GM23248 (cell line): ENCODE measurements around the gene GABRG3. TPM values are rescaled to one million over a fixed set of nuclear protein-coding genes. Genes with fewer than 3 reads are reported as not detected.

Experiments
- DNase-seq: peaks from one replicate; pipeline ENCODE4 v3.0.0-alpha.2; 2015
- H2AFZ ChIP-seq: fragments of 200-600 bp; sonication (generic); 2 replicates; pipeline ENCODE4 v1.6.1; 2016; ENCODE audit warnings: antibody characterized with exemption
- H3F3A ChIP-seq: fragments of 200-600 bp; sonication (generic); 2 replicates; pipeline ENCODE4 v1.6.1; 2016; ENCODE audit warnings: mild to moderate bottlenecking, antibody characterized with exemption, mixed run types; ENCODE audit not compliant: insufficient read depth
- H3K27ac ChIP-seq: fragments of 200-600 bp; sonication (generic); 2 replicates; pipeline ENCODE4 v1.5.1; 2016; ENCODE audit warnings: mild to moderate bottlenecking
- H3K27me3 ChIP-seq: fragments of 200-600 bp; sonication (generic); replicated peaks from 2 replicates; pipeline ENCODE4 v1.6.1; 2016; ENCODE audit warnings: mild to moderate bottlenecking; ENCODE audit not compliant: insufficient read depth
- H3K36me3 ChIP-seq: fragments of 200-600 bp; sonication (generic); 2 replicates; pipeline ENCODE4 v1.6.1; 2016; ENCODE audit warnings: low read depth, mild to moderate bottlenecking
- H3K4me1 ChIP-seq: fragments of 200-600 bp; sonication (generic); 2 replicates; pipeline ENCODE4 v1.6.1; 2016; ENCODE audit warnings: mild to moderate bottlenecking; ENCODE audit not compliant: insufficient read depth
- H3K4me2 ChIP-seq: fragments of 200-600 bp; sonication (generic); one replicate; pipeline ENCODE4 v1.6.1; 2016; ENCODE audit warnings: mild to moderate bottlenecking; ENCODE audit not compliant: unreplicated experiment
- H3K4me3 ChIP-seq: fragments of 200-600 bp; sonication (generic); 2 replicates; pipeline ENCODE4 v1.5.1; 2016; ENCODE audit warnings: mild to moderate bottlenecking
- H3K79me2 ChIP-seq: fragments of 200-600 bp; sonication (generic); 2 replicates; pipeline ENCODE4 v1.6.1; 2016; ENCODE audit warnings: mild to moderate bottlenecking; ENCODE audit not compliant: insufficient read depth
- H3K9ac ChIP-seq: fragments of 200-600 bp; sonication (generic); 2 replicates; pipeline ENCODE4 v1.6.1; 2016; ENCODE audit warnings: mild to moderate bottlenecking
- H3K9me2 ChIP-seq: fragments of 200-600 bp; sonication (generic); 2 replicates; pipeline ENCODE4 v1.6.1; 2016; ENCODE audit warnings: mixed run types, mild to moderate bottlenecking, moderate library complexity; ENCODE audit not compliant: insufficient read depth
- H3K9me3 ChIP-seq: fragments of 200-600 bp; sonication (generic); one replicate; pipeline ENCODE4 v1.6.1; 2017; ENCODE audit warnings: low read depth
- H4K20me1 ChIP-seq: fragments of 200-600 bp; sonication (generic); 2 replicates; pipeline ENCODE4 v1.6.0; 2016; ENCODE audit not compliant: insufficient read depth
- EZH2 ChIP-seq: fragments of 200-600 bp; sonication (generic); IDR thresholded peaks from 2 replicates; pipeline ENCODE4 v1.6.1; 2018; ENCODE audit warnings: antibody characterized with exemption, mild to moderate bottlenecking; ENCODE audit not compliant: insufficient read depth, poor library complexity, severe bottlenecking
- EZH2phosphoT487 ChIP-seq: fragments of 200-600 bp; sonication (generic); IDR thresholded peaks from 2 replicates; pipeline ENCODE4 v1.6.1; 2018; ENCODE audit warnings: antibody characterized with exemption, moderate library complexity, mild to moderate bottlenecking, low read depth; ENCODE audit not compliant: insufficient read depth
- WGBS, 2 experiments: methylation state at CpG; one replicate each; pipeline ENCODE4 v1.1.6; 2015 to 2017; ENCODE audit warnings: low lambda C conversion rate in 2 of 2, low coverage in 1 of 2; ENCODE audit errors: missing lambda C conversion rate in 2 of 2; 5-methylcytosine and 5-hydroxymethylcytosine counted together
- in situ Hi-C: fragments of 300-500 bp; cut with MboI; formaldehyde crosslinking; loops from 2 replicates; pipeline ENCODE4 v1.15.0; 2020
- polyA plus RNA-seq: library from polyadenylated mRNA; unstranded; fragments of >200 nt; fragmentation: Nextera tagmentation; extraction: Ambion mirVana; gene quantifications from 2 replicates; pipeline ENCODE4 v1.2.1, GENCODE V29; 2016
- total RNA-seq: library from RNA; depleted of rRNA; stranded (reverse); fragments of >200 nt; shearing (Covaris generic); gene quantifications from 2 replicates; pipeline ENCODE4 v1.2.3, GENCODE V29; 2014

Gene GABRG3
- total and polyA plus RNA-seq, 2 experiments from 2014 or later: not detected

DNA sequence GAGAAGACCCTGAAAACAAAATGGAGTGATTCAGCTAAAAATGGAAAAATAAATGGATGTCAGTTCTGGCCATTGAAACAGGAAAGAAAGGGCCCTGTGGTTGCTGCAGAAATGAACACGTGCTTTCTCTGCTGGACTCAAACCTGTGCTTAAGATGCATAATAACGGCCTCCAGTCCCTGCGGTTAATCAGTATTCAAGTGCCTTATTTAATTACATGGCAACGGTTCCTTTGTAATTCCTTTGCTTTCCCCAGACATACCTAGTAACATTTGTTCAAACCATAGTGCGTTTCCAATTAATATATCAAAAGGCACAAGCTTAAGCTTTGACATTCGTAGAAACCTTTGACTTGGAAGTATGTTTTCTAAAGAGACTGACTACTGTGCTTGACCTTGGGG lies 428.3 kb downstream of the GABRG3 start:
- Histone ChIP-seq H3K9me3 (no peaks in the 10 kb centered on the region), H3F3A (no peaks in the 10 kb centered on the region)

DNA sequence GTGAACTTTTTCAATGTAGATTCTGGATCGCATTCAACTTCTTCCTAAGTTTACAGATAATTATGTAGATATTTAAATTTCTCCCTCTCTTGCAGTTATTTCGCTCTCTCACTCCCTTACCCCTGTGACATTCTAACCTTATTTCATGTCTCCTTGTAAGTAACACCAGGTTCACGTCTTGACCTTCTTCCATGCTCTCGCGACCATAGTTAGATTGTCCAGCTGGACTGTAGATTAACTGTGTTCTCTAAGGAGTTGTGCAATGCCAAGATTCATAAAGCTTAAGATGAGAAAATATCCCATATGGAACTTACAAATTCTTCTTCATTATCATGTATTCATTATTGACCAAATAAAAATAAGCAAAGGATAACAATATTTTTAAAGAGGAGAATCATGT lies 430.5 kb downstream of the GABRG3 start:
- no peaks in the 10 kb centered on the region for H3K79me2 ChIP-seq
- TF ChIP-seq EZH2 (no peak), EZH2phosphoT487 (no peak)
- no peak overlapping the region for H3K4me3 ChIP-seq
- H4K20me1 ChIP-seq: no peaks in the 10 kb centered on the region
- DNase-seq: no peak
- H3K9ac ChIP-seq: no peak overlapping the region
- no peaks in the 10 kb centered on the region for H3K36me3 ChIP-seq
- H3K4me2 ChIP-seq: no peak overlapping the region
- H3F3A ChIP-seq: no peaks in the 10 kb centered on the region
- 53 to 62% methylated on average over 5 of the region's 5 CpGs for WGBS, 2 experiments
- H3K27ac ChIP-seq: no peak overlapping the region
- no peaks in the 10 kb centered on the region for H3K27me3 ChIP-seq
- H3K9me2 ChIP-seq: no peaks in the 10 kb centered on the region
- H3K9me3 ChIP-seq: no peaks in the 10 kb centered on the region
- H2AFZ ChIP-seq: no peak overlapping the region
- in situ Hi-C loops: no loop called here
- no peaks in the 10 kb centered on the region for H3K4me1 ChIP-seq

More for the DNA sequence above, 428.3 kb downstream of the GABRG3 start:
- H3K4me1 ChIP-seq: no peaks in the 10 kb centered on the region
- no peak overlapping the region for H2AFZ ChIP-seq
- no peaks in the 10 kb centered on the region for H4K20me1 ChIP-seq
- no peak for DNase-seq
- in situ Hi-C loops: no loop called here
- no peak overlapping the region for H3K9ac ChIP-seq
- H3K4me3 ChIP-seq: no peak overlapping the region
- no peaks in the 10 kb centered on the region for H3K27me3 ChIP-seq
- WGBS, 2 experiments: 29 to 32% methylated on average over 6 of the region's 6 CpGs
- no peaks in the 10 kb centered on the region for H3K79me2 ChIP-seq
- H3K4me2 ChIP-seq: no peak overlapping the region
- no peak for TF ChIP-seq EZH2
- TF ChIP-seq EZH2phosphoT487: no peak
- H3K27ac ChIP-seq: no peak overlapping the region
- no peaks in the 10 kb centered on the region for H3K9me2 ChIP-seq
- no peaks in the 10 kb centered on the region for H3K36me3 ChIP-seq

DNA sequence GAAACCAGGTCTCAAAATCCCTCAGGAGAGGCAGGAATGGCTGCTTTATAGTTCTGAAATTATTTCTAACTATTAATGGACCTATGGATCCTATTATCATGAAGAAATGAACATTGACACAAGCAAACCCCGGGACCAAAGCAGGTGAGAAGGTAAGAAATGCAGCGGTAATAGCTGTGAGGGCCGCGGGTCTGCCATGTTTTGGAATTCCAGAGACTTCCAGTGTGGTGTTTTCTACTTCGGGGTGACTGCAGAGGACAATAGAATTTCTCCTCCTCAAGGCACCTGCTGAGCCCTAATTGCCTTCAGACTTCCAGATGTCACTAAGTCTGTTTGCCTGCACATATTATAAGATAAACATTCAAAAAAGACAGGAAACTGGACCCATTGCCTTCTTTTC lies 437.4 kb downstream of the GABRG3 start:
- no peaks in the 10 kb centered on the region for H3K36me3 ChIP-seq
- no peak for DNase-seq
- TF ChIP-seq EZH2phosphoT487 (no peak), EZH2 (no peak)
- H3K9me2 ChIP-seq: no peaks in the 10 kb centered on the region
- H3K4me3 ChIP-seq: no peak overlapping the region
- 50 to 51% methylated on average over 5 of the region's 5 CpGs for WGBS, 2 experiments
- H3K27ac ChIP-seq: no peak overlapping the region
- in situ Hi-C loops: no loop called here
- H2AFZ ChIP-seq: no peak overlapping the region
- no peak overlapping the region for H3K4me2 ChIP-seq
- H4K20me1 ChIP-seq: no peaks in the 10 kb centered on the region
- no peaks in the 10 kb centered on the region for H3F3A ChIP-seq
- H3K79me2 ChIP-seq: no peaks in the 10 kb centered on the region
- no peak overlapping the region for H3K9ac ChIP-seq
- H3K27me3 ChIP-seq: no peaks in the 10 kb centered on the region
- no peaks in the 10 kb centered on the region for H3K9me3 ChIP-seq
- H3K4me1 ChIP-seq: no peaks in the 10 kb centered on the region

DNA sequence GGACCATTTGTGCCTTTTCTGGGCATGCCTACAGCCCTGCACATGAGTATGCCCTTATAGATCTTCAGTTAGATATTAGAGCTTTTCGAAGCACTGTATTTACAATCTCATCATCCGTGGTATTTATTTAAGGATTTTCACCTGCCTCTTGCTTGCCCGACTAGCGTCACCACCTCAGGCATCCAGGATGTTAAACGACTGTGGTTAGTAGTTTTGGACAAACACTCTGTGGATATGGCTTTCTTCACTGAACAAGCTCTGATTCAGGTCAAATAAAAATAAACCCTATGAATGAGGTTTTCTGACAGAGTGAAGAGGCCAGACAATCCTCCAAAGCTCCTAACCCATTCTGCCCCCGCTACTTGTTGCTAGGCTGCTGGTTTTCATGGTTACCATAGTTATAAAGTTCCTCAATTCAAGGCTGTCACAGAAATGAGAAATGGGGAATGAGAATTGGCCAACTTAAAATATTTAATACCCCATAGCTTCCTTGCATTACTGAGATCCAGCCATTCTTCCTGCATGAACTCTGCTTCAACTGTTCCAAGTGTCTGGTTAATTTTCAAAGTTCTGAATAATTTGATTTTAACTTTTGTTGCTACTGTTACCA lies 440.1 kb downstream of the GABRG3 start:
- in situ Hi-C loops: no loop called here

More for the DNA sequence above, 440.1 kb downstream of the GABRG3 start:
- TF ChIP-seq EZH2phosphoT487 (no peak), EZH2 (no peak)
- no peaks in the 10 kb centered on the region for H3K27me3 ChIP-seq
- no peaks in the 10 kb centered on the region for H3F3A ChIP-seq
- WGBS, 2 experiments: 36 to 38% methylated on average over 6 of the region's 6 CpGs
- no peaks in the 10 kb centered on the region for H3K4me1 ChIP-seq
- H2AFZ ChIP-seq: no peak overlapping the region
- no peak overlapping the region for H3K27ac ChIP-seq
- H4K20me1 ChIP-seq: no peaks in the 10 kb centered on the region
- H3K4me2 ChIP-seq: no peak overlapping the region
- no peaks in the 10 kb centered on the region for H3K9me2 ChIP-seq
- H3K36me3 ChIP-seq: no peaks in the 10 kb centered on the region
- H3K79me2 ChIP-seq: no peaks in the 10 kb centered on the region
- no peak for DNase-seq
- H3K4me3 ChIP-seq: no peak overlapping the region
- no peaks in the 10 kb centered on the region for H3K9me3 ChIP-seq
- H3K9ac ChIP-seq: no peak overlapping the region
